Ovary (tissue), 3 donors: Measurements from ENCODE around the gene MCM3AP.

Experiments used
- CTCF ChIP-seq, 3 donors: fragments of 450-650 bp in 2 of 3; fragments of 200-600 bp in 1 of 3; IDR thresholded peaks; one replicate each; pipeline versions ENCODE4 v1.5.1 to v1.8.0; 2016 to 2022; ENCODE audit warnings: antibody characterized with exemption in 3 of 3, mild to moderate bottlenecking in 1 of 3
- POLR2A ChIP-seq: fragments of 450-650 bp; IDR thresholded peaks from one replicate; pipeline ENCODE4 v1.6.1; 2017; ENCODE audit warnings: antibody characterized with exemption, mild to moderate bottlenecking, moderate library complexity
- donor health status: DM: no; HTN: no; CAD: no.

- TF ChIP-seq CTCF (IDR thresholded peaks at IDR 0.05) (no peak), POLR2A (no peak)
These were observed 74.9 kb downstream of the MCM3AP start for GRCh38 chr21:46210378-46211136.
